ENCODE results near the gene KRT71.

DNA sequence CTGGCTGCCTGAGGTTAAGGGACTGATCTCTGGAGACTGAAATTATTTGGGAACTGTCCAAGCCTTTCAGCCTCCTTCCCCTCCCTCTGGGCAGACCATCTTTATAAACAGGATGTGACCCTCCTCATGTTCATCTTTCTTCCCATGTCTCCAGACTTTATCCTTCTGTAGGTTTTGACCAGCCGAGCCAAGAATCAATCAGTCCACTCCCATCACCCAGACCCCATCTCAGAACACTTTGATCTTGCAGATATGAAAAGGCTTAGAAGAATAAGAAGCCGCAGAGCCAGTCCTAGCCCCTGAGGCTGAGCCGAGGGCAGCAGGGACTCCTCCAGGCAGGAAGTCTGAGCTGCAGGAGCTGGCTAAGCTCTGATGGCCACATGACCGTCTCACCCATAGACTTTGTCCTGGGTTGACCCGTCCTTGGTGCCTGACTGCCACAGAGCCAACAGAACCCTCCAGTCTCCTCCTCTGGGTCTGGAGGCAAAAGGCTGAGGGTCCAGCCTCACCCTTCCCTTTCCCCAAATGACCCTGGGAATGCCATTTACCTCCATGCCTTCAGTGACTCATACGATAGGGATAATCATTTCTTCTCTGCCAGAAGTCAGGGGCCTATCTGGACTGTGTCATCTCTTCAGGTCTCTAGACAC is 1.6 kb downstream of the KRT71 start:
- TF ChIP-seq CTCF (IDR thresholded peaks at IDR 0.05; ENCODE audit: poor library complexity, severe bottlenecking) = no peak
- TF ChIP-seq POLR2AphosphoS5 (IDR thresholded peaks at IDR 0.05) = no peak
- TF ChIP-seq EZH2 (IDR thresholded peaks at IDR 0.05; ENCODE audit: borderline replicate concordance, insufficient read depth, low read length, poor library complexity, severe bottlenecking) = no peak
